H9 (cell line): Measurements from ENCODE around the gene INPP5F. TPM values are rescaled to one million over a fixed set of nuclear protein-coding genes. Genes with fewer than 3 reads are reported as not detected.

Source experiments
- DNase-seq: peaks from one replicate; pipeline ENCODE4 v3.0.0-alpha.2; 2017
- H2AFZ ChIP-seq: one replicate; pipeline ENCODE4 v1.6.1; 2013; ENCODE audit warnings: mild to moderate bottlenecking, low read length, control low read depth, moderate library complexity
- H2AK5ac ChIP-seq: 2 replicates; pipeline ENCODE4 v1.6.1; 2013; ENCODE audit warnings: low read length, control low read depth, mixed read lengths; ENCODE audit not compliant: insufficient read length
- H2BK120ac ChIP-seq: one replicate; pipeline ENCODE4 v1.6.1; 2013; ENCODE audit warnings: low read depth, mild to moderate bottlenecking, low read length, control low read depth, inconsistent platforms; ENCODE audit not compliant: poor library complexity, severe bottlenecking
- H2BK12ac ChIP-seq: 2 replicates; pipeline ENCODE4 v1.6.1; 2013; ENCODE audit warnings: low read length, control low read depth, mixed read lengths, low read depth; ENCODE audit not compliant: insufficient read length
- H2BK15ac ChIP-seq: 2 replicates; pipeline ENCODE4 v1.6.1; 2013; ENCODE audit warnings: low read depth, low read length, control low read depth
- H2BK20ac ChIP-seq: one replicate; pipeline ENCODE4 v1.6.1; 2013; ENCODE audit warnings: low read depth, mild to moderate bottlenecking, low read length, control low read depth, inconsistent platforms; ENCODE audit not compliant: poor library complexity, severe bottlenecking
- H2BK5ac ChIP-seq: 2 replicates; pipeline ENCODE4 v1.6.1; 2013; ENCODE audit warnings: low read length, control low read depth, mixed read lengths; ENCODE audit not compliant: insufficient read length
- H3K14ac ChIP-seq: 2 replicates; pipeline ENCODE4 v1.6.1; 2013; ENCODE audit warnings: low read length, control low read depth; ENCODE audit not compliant: insufficient read depth
- H3K18ac ChIP-seq: 2 replicates; pipeline ENCODE4 v1.6.1; 2013; ENCODE audit warnings: low read depth, mild to moderate bottlenecking, mixed read lengths, low read length, control low read depth; ENCODE audit not compliant: insufficient read length
- H3K23ac ChIP-seq: 2 replicates; pipeline ENCODE4 v1.6.1; 2013; ENCODE audit warnings: low read length, control low read depth, mixed read lengths, low read depth; ENCODE audit not compliant: insufficient read length
- H3K23me2 ChIP-seq: 2 replicates; pipeline ENCODE4 v1.6.1; 2013; ENCODE audit warnings: low read depth, mild to moderate bottlenecking, mixed read lengths, low read length, control low read depth; ENCODE audit not compliant: insufficient read length, poor library complexity, severe bottlenecking
- H3K27ac ChIP-seq: 2 replicates; pipeline ENCODE4 v1.5.1; 2013; ENCODE audit warnings: low read length, control low read depth, mixed read lengths, low read depth; ENCODE audit not compliant: insufficient read length
- H3K27me3 ChIP-seq: 2 replicates; pipeline ENCODE4 v1.6.1; 2013; ENCODE audit warnings: low read length, control low read depth, inconsistent platforms; ENCODE audit not compliant: insufficient read depth
- H3K4ac ChIP-seq: 2 replicates; pipeline ENCODE4 v1.6.1; 2013; ENCODE audit warnings: low read depth, mild to moderate bottlenecking, control low read depth, inconsistent platforms, low read length, moderate library complexity
- H3K4me1 ChIP-seq: 2 replicates; pipeline ENCODE4 v1.6.1; 2013; ENCODE audit warnings: low read length, control low read depth, inconsistent platforms; ENCODE audit not compliant: insufficient read depth
- H3K4me2 ChIP-seq: 2 replicates; pipeline ENCODE4 v1.6.1; 2013; ENCODE audit warnings: low read length, control low read depth, mixed read lengths; ENCODE audit not compliant: insufficient read length, insufficient read depth
- H3K56ac ChIP-seq: 2 replicates; pipeline ENCODE4 v1.6.1; 2013; ENCODE audit warnings: low read depth, mild to moderate bottlenecking, mixed read lengths, low read length, control low read depth; ENCODE audit not compliant: insufficient read length
- H3K79me1 ChIP-seq: 2 replicates; pipeline ENCODE4 v1.6.1; 2013; ENCODE audit warnings: low read depth, mild to moderate bottlenecking, moderate library complexity, low read length, control low read depth, inconsistent platforms; ENCODE audit not compliant: insufficient read depth, poor library complexity, severe bottlenecking
- H3K79me2 ChIP-seq: 2 replicates; pipeline ENCODE4 v1.6.1; 2013; ENCODE audit warnings: low read length, control low read depth, inconsistent platforms; ENCODE audit not compliant: insufficient read depth
- H3K9ac ChIP-seq: 2 replicates; pipeline ENCODE4 v1.6.1; 2013; ENCODE audit warnings: low read length, control low read depth, mixed read lengths; ENCODE audit not compliant: insufficient read length; ENCODE audit errors: extremely low read depth
- H3K9me3 ChIP-seq: one replicate; pipeline ENCODE4 v1.6.1; 2013; ENCODE audit warnings: low read depth, low read length, inconsistent platforms; ENCODE audit not compliant: control insufficient read depth
- H3T11ph ChIP-seq: one replicate; pipeline ENCODE4 v1.6.1; 2013; ENCODE audit warnings: mild to moderate bottlenecking, low read length, control low read depth, inconsistent platforms
- H4K20me1 ChIP-seq: one replicate; pipeline ENCODE4 v1.6.1; 2013; ENCODE audit not compliant: control insufficient read depth, insufficient read length, insufficient read depth
- H4K5ac ChIP-seq: 2 replicates; pipeline ENCODE4 v1.6.1; 2013; ENCODE audit warnings: low read depth, mild to moderate bottlenecking, mixed read lengths, low read length, control low read depth; ENCODE audit not compliant: insufficient read length
- H4K8ac ChIP-seq: replicated peaks from 2 replicates; pipeline ENCODE4 v1.6.1; 2013; ENCODE audit warnings: low read length, control low read depth, mixed read lengths, low read depth; ENCODE audit not compliant: insufficient read length
- H4K91ac ChIP-seq: 2 replicates; pipeline ENCODE4 v1.6.1; 2013; ENCODE audit warnings: low read depth, mild to moderate bottlenecking, moderate library complexity, mixed read lengths, low read length, control low read depth; ENCODE audit not compliant: insufficient read length
- H3K27ac Mint-ChIP-seq, 3 experiments: 2 replicates in 2 of 3; 3 replicates in 1 of 3; pipeline ENCODE4 v1.8.0; 2020 to 2021; ENCODE audit warnings: mixed read lengths in 3 of 3, mild to moderate bottlenecking in 1 of 3, moderate library complexity in 1 of 3
- H3K27me3 Mint-ChIP-seq: 2 replicates; pipeline ENCODE4 v1.8.0; 2021; ENCODE audit warnings: low read depth, mild to moderate bottlenecking, moderate library complexity, mixed read lengths
- H3K36me3 Mint-ChIP-seq, 3 experiments: 2 replicates in 2 of 3; 3 replicates in 1 of 3; pipeline ENCODE4 v1.8.0; 2020 to 2021; ENCODE audit warnings: low read depth in 3 of 3, mixed read lengths in 3 of 3; ENCODE audit not compliant: insufficient read depth in 1 of 3
- H3K4me1 Mint-ChIP-seq, 2 experiments: 2 replicates each; pipeline ENCODE4 v1.8.0; 2020; ENCODE audit warnings: mixed read lengths in 2 of 2
- H3K4me3 Mint-ChIP-seq, 2 experiments: 2 replicates in 1 of 2; 3 replicates in 1 of 2; pipeline ENCODE4 v1.8.0; 2020 to 2021; ENCODE audit warnings: mild to moderate bottlenecking in 2 of 2, mixed read lengths in 2 of 2, moderate library complexity in 1 of 2
- H3K9me3 Mint-ChIP-seq, 2 experiments: 2 replicates in 1 of 2; 3 replicates in 1 of 2; pipeline ENCODE4 v1.8.0; 2020; ENCODE audit warnings: mild to moderate bottlenecking in 2 of 2, mixed read lengths in 2 of 2, moderate library complexity in 1 of 2
- WGBS: extraction: QIAGEN DNeasy Blood & Tissue Kit; methylation state at CpG from one replicate; pipeline ENCODE4 v1.1.7; 2013; ENCODE audit warnings: missing lambda C conversion rate, low lambda C conversion rate, mixed read lengths; ENCODE audit not compliant: insufficient read length; ENCODE audit errors: extremely low coverage; 5-methylcytosine and 5-hydroxymethylcytosine counted together
- total RNA-seq: library from RNA; stranded (reverse); gene quantifications from 2 replicates; pipeline ENCODE4 v1.2.1, GENCODE V29; 2021
- TF ChIP-seq, protein P1 (sequence below): fragments of 200-600 bp; sonication (generic); conservative IDR thresholded peaks from 3 replicates; pipeline ENCODE4 v1.8.0; 2021; ENCODE audit warnings: antibody characterized with exemption, mild to moderate bottlenecking

Gene INPP5F
- total RNA-seq, 1 experiment from 2014 or later, result 108 TPM

DNA sequence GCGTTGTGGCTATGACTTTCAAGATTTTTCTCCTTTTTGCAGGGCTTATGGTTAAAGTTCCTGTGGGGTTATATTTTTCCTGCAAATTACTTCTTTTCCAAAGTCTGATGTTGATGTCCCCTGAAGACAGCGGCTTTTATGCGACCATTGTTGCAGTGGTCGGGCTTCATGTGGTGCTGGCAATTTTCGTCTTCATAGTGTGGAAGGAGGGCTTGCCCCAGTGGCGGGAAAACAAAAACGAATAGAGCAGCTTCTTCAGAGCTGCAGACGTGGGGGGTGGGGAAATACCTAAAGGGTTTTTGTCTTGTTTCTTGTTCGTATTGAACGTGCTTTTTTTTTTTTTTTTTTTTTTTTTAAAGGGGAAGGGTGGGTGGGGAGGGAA, 93.0 kb downstream of the INPP5F start:
- Mint-ChIP-seq H3K36me3 (peaks cover 4 to 31% (median 26%) of the 10 kb centered on the region in 3 experiments), H3K27ac (peak overlapping the region; percentile 95 to 98 (median 95)), H3K27me3 (no peaks in the 10 kb centered on the region), H3K4me1 (peaks cover 18 to 29% of the 10 kb centered on the region in 2 experiments), H3K4me3 (peak overlapping the region; percentile 81 to 82), H3K9me3 (no peaks in the 10 kb centered on the region; a peak in 1 of 5 replicates)
- H4K20me1 ChIP-seq, result no peaks in the 10 kb centered on the region
- peak overlapping the region; percentile 64; the same call in 1 of the 2 replicates for H3K14ac ChIP-seq
- H3K18ac ChIP-seq, result peak overlapping the region; percentile 63
- TF ChIP-seq, protein P1, sequence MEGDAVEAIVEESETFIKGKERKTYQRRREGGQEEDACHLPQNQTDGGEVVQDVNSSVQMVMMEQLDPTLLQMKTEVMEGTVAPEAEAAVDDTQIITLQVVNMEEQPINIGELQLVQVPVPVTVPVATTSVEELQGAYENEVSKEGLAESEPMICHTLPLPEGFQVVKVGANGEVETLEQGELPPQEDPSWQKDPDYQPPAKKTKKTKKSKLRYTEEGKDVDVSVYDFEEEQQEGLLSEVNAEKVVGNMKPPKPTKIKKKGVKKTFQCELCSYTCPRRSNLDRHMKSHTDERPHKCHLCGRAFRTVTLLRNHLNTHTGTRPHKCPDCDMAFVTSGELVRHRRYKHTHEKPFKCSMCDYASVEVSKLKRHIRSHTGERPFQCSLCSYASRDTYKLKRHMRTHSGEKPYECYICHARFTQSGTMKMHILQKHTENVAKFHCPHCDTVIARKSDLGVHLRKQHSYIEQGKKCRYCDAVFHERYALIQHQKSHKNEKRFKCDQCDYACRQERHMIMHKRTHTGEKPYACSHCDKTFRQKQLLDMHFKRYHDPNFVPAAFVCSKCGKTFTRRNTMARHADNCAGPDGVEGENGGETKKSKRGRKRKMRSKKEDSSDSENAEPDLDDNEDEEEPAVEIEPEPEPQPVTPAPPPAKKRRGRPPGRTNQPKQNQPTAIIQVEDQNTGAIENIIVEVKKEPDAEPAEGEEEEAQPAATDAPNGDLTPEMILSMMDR, result no peak
- peak overlapping the region; percentile 15 for H3K27ac ChIP-seq
- no peak overlapping the region for H4K5ac ChIP-seq
- no peak overlapping the region for H3K4ac ChIP-seq
- WGBS, result no CpG with 5 or more reads among the region's 10 CpGs
- no peak overlapping the region for H4K91ac ChIP-seq
- no peak overlapping the region for H4K8ac ChIP-seq
- no peak overlapping the region for H3K56ac ChIP-seq
- no peaks in the 10 kb centered on the region for H3K4me1 ChIP-seq
- peak overlapping the region; percentile 64 for H3K4me2 ChIP-seq
- H2AK5ac ChIP-seq, result no peak overlapping the region
- peaks cover 8% of the 10 kb centered on the region for H3K23me2 ChIP-seq
- peak overlapping the region; percentile 35 for H3K9ac ChIP-seq
- H2BK20ac ChIP-seq, result no peak overlapping the region
- peaks cover 10% of the 10 kb centered on the region; the same call in 1 of the 2 replicates for H3K79me2 ChIP-seq
- H2BK5ac ChIP-seq, result no peak overlapping the region
- H2BK12ac ChIP-seq, result no peak overlapping the region
- no peaks in the 10 kb centered on the region for H3K9me3 ChIP-seq
- H2BK120ac ChIP-seq, result no peak overlapping the region
- H3K27me3 ChIP-seq, result no peaks in the 10 kb centered on the region
- DNase-seq, result peak; percentile 47
- H2BK15ac ChIP-seq, result no peak overlapping the region
- H3K79me1 ChIP-seq, result no peaks in the 10 kb centered on the region
- H2AFZ ChIP-seq, result no peak overlapping the region
- H3T11ph ChIP-seq, result no peak overlapping the region
- H3K23ac ChIP-seq, result no peak overlapping the region
